Measurements from ENCODE around the gene MYCL.
"Not testable (repeated sequence)": the region's sequence is repeated elsewhere in the genome, so short reads cannot be mapped to it uniquely, and the experiment has no call there.

MYCL gene

GRCh38 chr1:39915499-39916129 lies 13.9 kb upstream of the MYCL start:
- DNase-seq: no peak

GRCh38 chr1:39913136-39913535 lies 11.4 kb upstream of the MYCL start:
- DNase-seq: not testable (repeated sequence)

GRCh38 chr1:39910263-39910662 lies 8.5 kb upstream of the MYCL start:
- DNase-seq: no peak

- no peak for DNase-seq
These were observed 6.8 kb upstream of the MYCL start for GRCh38 chr1:39908534-39908933.

DNA sequence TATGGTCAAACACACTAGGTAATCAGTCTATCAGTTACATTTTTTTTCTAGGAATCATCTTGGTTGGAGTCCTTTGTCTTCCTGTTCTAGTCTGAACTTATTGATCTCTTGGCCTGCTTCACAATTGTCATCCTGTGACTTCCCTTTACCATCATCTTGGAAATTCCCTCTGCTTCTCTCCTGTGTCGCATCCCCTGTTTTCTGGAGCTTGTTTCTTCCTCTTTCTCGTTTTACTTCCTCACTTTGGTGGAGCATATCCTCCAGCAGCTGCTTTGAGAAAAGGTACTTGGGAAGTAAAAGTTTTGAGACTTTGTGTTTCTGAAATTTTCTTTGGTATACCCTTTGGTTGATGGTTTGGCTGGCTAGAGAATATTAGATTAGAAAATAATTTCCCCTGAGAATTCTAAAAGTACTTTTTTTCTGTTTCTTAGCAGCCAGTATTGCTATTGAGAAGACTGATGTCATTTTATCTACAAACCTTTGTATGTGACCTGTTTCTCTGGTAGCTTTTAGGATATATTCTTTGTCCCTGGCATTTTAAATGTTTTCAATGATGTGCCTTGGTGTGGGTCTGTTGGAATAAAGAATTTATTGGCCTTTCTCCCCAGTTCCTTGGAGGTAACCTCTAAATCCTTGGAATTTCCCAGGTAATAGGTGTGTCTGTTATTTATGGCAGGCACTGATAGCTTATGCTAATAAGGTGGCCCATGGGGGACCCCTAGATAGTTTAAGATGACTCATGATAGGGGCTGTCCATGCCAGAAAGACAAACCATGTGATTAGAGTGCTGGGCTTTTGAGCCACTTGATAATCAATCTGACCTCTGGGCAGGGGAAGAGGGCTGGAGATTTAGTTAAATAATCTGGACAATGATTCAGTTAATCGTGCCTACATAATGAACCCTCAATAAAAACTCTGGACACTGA lies 6.1 kb upstream of the MYCL start:
- DNase-seq: no peak

DNA sequence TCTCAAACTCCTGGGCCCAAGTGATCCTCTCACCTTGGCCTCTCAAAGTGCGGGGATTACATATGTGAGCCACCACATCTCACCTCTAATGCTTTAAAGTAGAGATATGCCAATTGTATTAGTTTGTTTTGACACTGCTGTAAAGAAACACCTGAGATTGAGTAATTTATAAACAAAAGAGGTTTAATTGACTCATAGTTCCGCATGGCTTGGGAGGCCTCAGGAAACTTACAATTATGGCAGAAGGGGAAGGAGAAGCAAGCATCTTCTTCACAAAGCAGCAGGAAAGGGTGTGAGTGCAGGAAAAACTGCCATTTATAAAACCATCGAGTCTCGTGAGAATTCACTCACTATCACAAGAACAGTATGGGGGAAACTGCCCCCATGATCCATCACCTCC lies 3.5 kb upstream of the MYCL start:
- no peak for DNase-seq

DNA sequence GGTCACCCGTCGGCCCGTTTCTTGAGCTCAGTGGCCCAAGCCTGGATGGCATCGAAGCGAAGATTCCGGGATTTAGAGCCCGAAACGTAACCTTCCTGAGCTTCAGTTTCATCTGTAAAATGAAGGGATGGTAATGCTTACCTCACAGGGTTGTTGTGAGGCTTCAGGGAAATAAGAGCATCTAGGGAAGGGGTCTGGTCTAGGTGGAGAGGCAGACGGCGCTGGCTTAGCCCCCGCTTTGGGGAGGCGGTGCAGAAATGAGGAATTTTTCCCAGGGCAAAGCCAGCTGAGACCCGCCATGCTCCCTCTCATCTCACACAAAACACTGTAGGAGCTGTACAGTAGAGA lies 717 bp upstream of the MYCL start:
- DNase-seq: no peak

DNA sequence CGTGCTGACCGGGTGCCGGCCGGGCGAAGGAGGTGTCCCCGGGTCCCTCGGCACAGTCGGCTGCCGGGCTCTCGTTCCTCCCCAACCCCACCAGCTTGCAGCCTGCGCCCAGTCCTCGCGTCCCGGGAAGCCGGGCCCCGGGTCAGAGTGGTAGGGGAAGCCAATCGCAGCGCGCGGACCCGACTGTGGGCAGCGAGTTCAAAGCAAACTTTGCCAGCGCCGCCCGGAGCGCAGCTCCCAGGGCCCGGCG lies 328 bp downstream of the MYCL start:
- peak; percentile 45 for DNase-seq

DNA sequence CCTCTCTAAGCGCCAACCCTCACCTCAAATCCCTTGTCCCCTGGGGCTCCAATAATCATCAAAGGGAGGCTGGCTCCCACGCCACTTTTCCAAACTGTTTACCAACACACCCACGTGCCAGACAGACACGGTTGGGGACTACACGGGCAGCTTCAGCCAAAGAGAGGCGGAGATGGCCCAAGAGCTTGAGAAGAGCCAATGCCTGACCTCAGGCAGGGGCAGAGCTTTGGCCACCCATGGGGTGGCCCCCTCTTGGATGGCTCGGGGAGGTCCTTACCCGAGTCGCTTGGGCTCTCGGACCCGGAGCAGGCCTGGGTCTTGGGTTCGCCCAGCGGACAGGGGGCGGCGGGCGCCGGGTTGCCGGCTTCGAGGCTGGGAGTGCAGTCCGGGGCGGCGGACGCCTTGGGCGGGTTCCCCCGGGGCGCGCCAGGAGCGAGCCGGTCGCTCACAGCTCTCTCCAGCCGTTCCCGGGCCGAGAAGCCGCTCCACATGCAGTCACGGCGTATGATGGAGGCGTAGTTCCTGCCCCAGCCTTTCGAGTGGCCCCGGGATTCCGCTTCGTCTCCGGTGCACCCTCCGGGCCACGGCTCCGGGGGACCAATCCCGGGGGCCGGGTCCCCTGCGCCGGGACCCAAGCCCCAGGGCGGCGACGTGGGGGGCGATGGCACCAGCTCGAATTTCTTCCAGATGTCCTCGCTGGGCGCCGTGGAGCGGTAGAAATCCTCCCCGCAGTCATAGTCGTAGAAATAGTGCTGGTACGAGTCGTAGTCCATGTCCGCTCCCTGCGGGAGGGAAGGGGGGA lies 854 bp downstream of the MYCL start:
- DNase-seq: peak; percentile 39

DNA sequence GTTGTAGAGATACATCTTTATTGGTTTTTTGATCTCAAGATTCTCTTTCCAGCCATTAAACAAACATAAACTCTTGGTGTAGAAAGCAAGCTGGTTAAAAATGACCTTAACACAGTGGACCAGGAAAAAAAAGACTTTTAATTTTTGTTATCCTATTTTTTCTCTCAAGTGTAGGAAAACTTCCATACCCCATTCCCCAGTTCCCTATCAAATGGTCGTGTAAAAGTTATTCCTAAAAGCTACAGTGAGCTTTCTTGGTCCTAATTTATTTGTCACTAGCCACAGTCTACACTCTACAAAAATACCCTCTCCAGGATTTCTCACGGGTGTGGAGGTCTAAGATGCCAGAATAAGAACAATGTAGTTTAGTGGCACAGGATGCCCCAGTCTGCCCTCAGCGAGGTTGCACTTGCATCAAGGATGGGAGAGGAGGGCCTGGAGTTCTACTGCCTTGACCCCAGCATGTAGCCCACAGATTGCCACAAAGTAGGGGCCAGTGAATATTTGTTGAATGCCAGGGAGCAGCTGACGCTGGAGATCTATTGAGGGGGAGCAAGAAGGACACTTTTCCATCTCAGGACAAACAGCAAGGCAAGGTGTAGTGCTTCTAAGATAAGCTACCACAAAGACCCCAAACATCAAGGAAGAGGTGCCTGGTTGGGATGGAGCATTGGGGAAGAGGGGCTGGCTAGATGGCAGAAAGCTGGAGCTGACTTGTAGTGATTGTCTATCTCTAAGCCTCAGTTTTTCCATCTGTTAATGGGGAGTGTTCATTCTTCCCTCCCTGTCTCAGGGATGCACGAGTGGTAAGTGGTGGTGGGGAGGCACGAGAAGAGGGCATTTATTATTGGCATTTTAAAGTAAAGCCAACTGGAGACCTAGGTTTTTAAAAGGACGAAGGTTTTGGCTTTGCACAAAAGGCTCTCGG lies 1.8 kb downstream of the MYCL start:
- no peak for DNase-seq

DNA sequence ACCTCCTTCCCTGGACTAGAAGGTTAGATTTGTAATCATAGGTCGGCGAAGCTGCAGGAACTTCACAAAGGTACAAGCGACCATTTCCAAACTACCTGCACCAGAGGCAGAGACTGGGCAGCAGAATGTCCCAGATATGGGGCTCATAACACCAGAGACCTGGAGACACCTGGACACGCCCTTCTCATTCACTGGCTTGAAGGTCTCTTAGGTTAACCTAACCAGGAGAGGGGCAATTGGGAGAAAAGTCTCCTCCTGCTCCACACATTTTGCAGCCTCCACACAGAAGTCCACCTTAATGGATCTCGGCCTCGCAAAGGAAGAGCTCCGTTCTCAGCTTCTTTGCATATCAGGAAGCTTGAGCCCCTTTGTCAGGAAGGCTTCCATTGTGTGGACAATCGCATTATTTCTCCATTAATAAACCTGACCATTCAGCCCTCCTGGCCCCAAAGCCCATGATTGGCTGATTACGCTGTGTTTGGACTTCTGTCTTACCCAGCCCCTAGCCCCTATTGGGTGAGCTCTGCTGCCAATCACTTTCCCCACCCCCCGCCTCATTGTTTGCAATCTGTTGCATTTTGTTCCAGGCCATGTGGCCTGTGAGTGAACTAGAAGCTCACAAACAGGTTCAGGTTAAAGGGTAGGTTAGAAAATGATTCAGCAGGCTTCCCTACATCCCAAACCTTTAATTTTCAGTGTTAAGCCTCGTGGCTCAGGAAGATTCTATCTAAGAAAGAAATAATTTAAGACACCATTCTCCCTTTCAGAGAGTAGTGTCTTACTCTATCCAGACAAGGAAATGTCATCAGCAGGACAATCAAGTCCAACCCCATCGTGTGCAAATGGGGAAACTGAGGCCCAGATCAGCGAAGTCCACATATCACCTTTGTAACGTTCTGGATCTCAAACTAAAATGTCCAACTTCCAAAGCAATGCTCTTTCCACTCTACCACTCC lies 2.8 kb downstream of the MYCL start:
- DNase-seq: peak; percentile 61

GRCh38 chr1:39898191-39898590 lies 3.5 kb downstream of the MYCL start:
- no peak for DNase-seq

GRCh38 chr1:39896909-39897685 lies 4.6 kb downstream of the MYCL start:
- DNase-seq: peak; percentile 76

- no peak for DNase-seq
These were observed 5.8 kb downstream of the MYCL start for GRCh38 chr1:39895731-39896480.

GRCh38 chr1:39894884-39895495 lies 6.7 kb downstream of the MYCL start:
- DNase-seq: no peak

- no peak for DNase-seq
These were observed 8.8 kb downstream of the MYCL start for GRCh38 chr1:39892601-39893595.

DNA sequence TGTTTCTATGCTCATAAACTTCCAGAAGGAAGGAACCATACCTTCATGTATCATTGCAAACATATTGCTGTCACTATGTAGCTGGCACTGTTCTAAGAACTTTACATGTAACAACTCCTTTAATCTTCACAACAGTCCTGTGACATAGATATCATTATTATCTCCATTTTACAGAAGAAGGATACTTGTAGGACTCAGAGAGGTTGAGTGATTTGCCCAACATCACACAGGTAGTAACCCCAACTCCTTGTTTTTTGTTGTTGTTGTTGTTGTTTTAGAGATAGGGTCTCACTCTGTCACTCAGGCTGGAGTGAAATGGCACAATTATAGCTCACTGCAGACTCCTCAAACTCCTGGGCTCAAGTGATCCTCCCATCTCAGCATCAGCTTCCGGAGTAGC lies 10.8 kb downstream of the MYCL start:
- DNase-seq: no peak

DNA sequence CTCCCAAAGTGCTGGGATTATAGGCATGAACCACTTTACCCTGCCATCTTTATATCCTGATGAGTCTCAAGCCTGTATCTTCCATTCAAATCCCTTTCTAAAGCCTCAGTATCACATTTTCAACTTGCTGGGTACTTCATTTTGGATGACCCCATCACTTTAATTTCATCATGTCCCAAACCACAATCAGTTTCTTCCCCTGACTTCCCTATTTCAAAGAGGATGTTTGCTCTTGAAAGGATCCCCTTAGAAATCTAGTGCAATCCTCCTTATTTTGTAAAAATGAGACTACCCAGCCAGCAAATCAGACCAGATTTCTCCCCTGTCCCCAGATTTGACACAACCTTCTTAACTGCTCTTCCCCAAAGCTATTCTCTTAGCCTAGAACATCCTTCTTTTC lies 11.4 kb downstream of the MYCL start:
- DNase-seq: no peak
